Measurements from ENCODE around the gene CTBP2. TPM values are rescaled to one million over a fixed set of nuclear protein-coding genes. Genes with fewer than 3 reads are reported as not detected.

Gene CTBP2
- total and polyA plus RNA-seq, 10 of the 15 experiments (the other 5 are each of a cell fraction or from before 2014, with no cell fraction given) = 0.02 to 0.72 (median 0.06) TPM; not detected in 2

DNA sequence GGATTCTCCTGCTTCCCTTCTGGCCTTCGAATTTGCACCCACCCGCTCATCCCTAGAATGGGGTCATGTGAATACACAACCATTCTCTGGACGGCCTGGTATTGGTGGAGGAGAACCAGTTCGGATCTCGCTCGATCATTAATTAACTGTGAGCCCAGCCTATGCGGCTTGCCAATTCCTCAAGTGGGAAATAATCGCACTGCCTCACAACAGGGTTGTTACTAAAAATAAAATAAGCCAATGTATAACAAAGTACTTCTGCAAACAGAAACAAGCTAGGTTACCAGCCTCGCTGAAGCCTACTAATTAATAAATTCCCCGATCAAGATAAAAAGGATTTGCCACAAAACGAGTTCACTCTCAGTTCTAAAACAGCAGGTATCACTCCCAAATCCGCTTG lies 16.2 kb downstream of the CTBP2 start:
- intact Hi-C loops (cut with micrococcal nuclease; ENCODE audit: unreplicated experiment) = loop anchor here (2.0 kb wide), 1 partner anchor 95 kb away; no protein-coding TSS in a partner anchor
- in situ Hi-C loops (cut with MboI) = no loop called here
- WGBS (ENCODE audit: insufficient coverage, insufficient replicate concordance, low lambda C conversion rate, missing lambda C conversion rate) = 33% methylated on average over 12 of the region's 12 CpGs
- no peak overlapping the region for H2AFZ ChIP-seq (ENCODE audit: control insufficient read depth, low read depth, low read length)
- H3K27ac ChIP-seq (ENCODE audit: control insufficient read depth, insufficient read depth) = no peak overlapping the region
- ATAC-seq = no peak
- BruUV-seq (replicated peaks) = no TSS peak
- peaks cover 2 to 5% of the 10 kb centered on the region in 2 experiments; a peak in 2 of 4 replicates for H3K27me3 ChIP-seq (replicated peaks in 1 of 2; ENCODE audit: control insufficient read depth in 2 of 2, insufficient read depth in 2 of 2, low read length in 1 of 2)
- TF ChIP-seq ZZZ3 (IDR thresholded peaks at IDR 0.05; ENCODE audit: control insufficient read depth, insufficient read length, low read depth) (no peak), NFIC (IDR thresholded peaks at IDR 0.05; ENCODE audit: low read depth, low read length) (no peak), BCL11A (IDR thresholded peaks at IDR 0.05; ENCODE audit: low read depth, low read length) (no peak), WRNIP1 (IDR thresholded peaks at IDR 0.05; ENCODE audit: borderline replicate concordance, low read depth, low read length) (no peak)
- TF ChIP-seq, protein P1, sequence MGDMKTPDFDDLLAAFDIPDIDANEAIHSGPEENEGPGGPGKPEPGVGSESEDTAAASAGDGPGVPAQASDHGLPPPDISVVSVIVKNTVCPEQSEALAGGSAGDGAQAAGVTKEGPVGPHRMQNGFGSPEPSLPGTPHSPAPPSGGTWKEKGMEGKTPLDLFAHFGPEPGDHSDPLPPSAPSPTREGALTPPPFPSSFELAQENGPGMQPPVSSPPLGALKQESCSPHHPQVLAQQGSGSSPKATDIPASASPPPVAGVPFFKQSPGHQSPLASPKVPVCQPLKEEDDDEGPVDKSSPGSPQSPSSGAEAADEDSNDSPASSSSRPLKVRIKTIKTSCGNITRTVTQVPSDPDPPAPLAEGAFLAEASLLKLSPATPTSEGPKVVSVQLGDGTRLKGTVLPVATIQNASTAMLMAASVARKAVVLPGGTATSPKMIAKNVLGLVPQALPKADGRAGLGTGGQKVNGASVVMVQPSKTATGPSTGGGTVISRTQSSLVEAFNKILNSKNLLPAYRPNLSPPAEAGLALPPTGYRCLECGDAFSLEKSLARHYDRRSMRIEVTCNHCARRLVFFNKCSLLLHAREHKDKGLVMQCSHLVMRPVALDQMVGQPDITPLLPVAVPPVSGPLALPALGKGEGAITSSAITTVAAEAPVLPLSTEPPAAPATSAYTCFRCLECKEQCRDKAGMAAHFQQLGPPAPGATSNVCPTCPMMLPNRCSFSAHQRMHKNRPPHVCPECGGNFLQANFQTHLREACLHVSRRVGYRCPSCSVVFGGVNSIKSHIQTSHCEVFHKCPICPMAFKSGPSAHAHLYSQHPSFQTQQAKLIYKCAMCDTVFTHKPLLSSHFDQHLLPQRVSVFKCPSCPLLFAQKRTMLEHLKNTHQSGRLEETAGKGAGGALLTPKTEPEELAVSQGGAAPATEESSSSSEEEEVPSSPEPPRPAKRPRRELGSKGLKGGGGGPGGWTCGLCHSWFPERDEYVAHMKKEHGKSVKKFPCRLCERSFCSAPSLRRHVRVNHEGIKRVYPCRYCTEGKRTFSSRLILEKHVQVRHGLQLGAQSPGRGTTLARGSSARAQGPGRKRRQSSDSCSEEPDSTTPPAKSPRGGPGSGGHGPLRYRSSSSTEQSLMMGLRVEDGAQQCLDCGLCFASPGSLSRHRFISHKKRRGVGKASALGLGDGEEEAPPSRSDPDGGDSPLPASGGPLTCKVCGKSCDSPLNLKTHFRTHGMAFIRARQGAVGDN (IDR thresholded peaks at IDR 0.05) = no peak
- no peak for FAIRE-seq
- no peak overlapping the region for H3K4me3 ChIP-seq
- RAD21 ChIA-PET (ENCODE audit: unreplicated experiment) = no interaction called here
- no peaks in the 10 kb centered on the region for H3K36me3 ChIP-seq (ENCODE audit: control insufficient read depth in 2 of 2, insufficient read depth in 2 of 2, low read length in 1 of 2)
- no peaks in the 10 kb centered on the region for H3K79me2 ChIP-seq (ENCODE audit: control insufficient read depth, insufficient read depth, low read length)
- no peak overlapping the region for H3K9ac ChIP-seq (ENCODE audit: control insufficient read depth, insufficient read depth, low read length)
- no peaks in the 10 kb centered on the region for H3K9me3 ChIP-seq (replicated peaks; ENCODE audit: control insufficient read depth, insufficient read depth, low read length)
- SMC1A ChIA-PET (ENCODE audit: uncharacterized antibody, unreplicated experiment) = no interaction called here
- POLR2A ChIA-PET = no interaction called here
- no peak for DNase-seq (ENCODE audit: low read depth, low spot score)
- H4K20me1 ChIP-seq (ENCODE audit: control insufficient read depth, insufficient read depth) = no peaks in the 10 kb centered on the region; the same call in 1 of the 2 replicates
- H3K4me1 ChIP-seq (ENCODE audit: control insufficient read depth, insufficient read depth, low read length) = peaks cover 3% of the 10 kb centered on the region; the same call in 1 of the 2 replicates
- CTCF ChIA-PET = interaction anchor here (0.8 kb wide), 1 partner anchor 96 kb away, joined by 4 read pairs; no protein-coding TSS in a partner anchor
- no peak overlapping the region for H3K4me2 ChIP-seq (ENCODE audit: control insufficient read depth, insufficient read depth)

Data from GM12878 (cell line).